Measurements from ENCODE around the gene PHOSPHO2. TPM values are rescaled to one million over a fixed set of nuclear protein-coding genes. Genes with fewer than 3 reads are reported as not detected.

The PHOSPHO2 gene
- total RNA-seq, 1 donor from 2014 or later = 2.4 TPM

- Histone ChIP-seq H3K36me3 (ENCODE audit: control insufficient read depth, insufficient read depth, low read length) (no peaks in the 10 kb centered on the region), H3K4me3 (ENCODE audit: low read depth, low read length) (no peak overlapping the region), H3K27me3 (ENCODE audit: control insufficient read depth, insufficient read depth, low read length) (no peaks in the 10 kb centered on the region)
- DNase-seq (ENCODE audit: low read depth) (no peak), FAIRE-seq (no peak)
- TF ChIP-seq CTCF (IDR thresholded peaks at IDR 0.05; ENCODE audit: insufficient read depth, low read length, severe bottlenecking) = no peak
Observed at GRCh38 chr2:169739351-169739750, 45.1 kb downstream of the PHOSPHO2 start.

GRCh38 chr2:169743549-169743948, 49.3 kb downstream of the PHOSPHO2 start:
- Histone ChIP-seq H3K27me3 (ENCODE audit: control insufficient read depth, insufficient read depth, low read length) (no peaks in the 10 kb centered on the region), H3K36me3 (ENCODE audit: control insufficient read depth, insufficient read depth, low read length) (no peaks in the 10 kb centered on the region), H3K4me3 (ENCODE audit: low read depth, low read length) (no peak overlapping the region)
- DNase-seq (ENCODE audit: low read depth) (no peak), FAIRE-seq (no peak)
- TF ChIP-seq CTCF (IDR thresholded peaks at IDR 0.05; ENCODE audit: insufficient read depth, low read length, severe bottlenecking) = no peak

- TF ChIP-seq CTCF (IDR thresholded peaks at IDR 0.05; ENCODE audit: insufficient read depth, low read length, severe bottlenecking) = no peak
- DNase-seq (ENCODE audit: low read depth) (no peak), FAIRE-seq (no peak)
Observed at GRCh38 chr2:169746240-169746639, 52.0 kb downstream of the PHOSPHO2 start.

GRCh38 chr2:169748319-169748718, 54.0 kb downstream of the PHOSPHO2 start:
- Histone ChIP-seq H3K36me3 (ENCODE audit: control insufficient read depth, insufficient read depth, low read length) (no peaks in the 10 kb centered on the region), H3K27me3 (ENCODE audit: control insufficient read depth, insufficient read depth, low read length) (no peaks in the 10 kb centered on the region), H3K4me3 (ENCODE audit: low read depth, low read length) (no peak overlapping the region)
- FAIRE-seq = no peak
- no peak for TF ChIP-seq CTCF (IDR thresholded peaks at IDR 0.05; ENCODE audit: insufficient read depth, low read length, severe bottlenecking)
- DNase-seq (ENCODE audit: low read depth) = no peak

More at GRCh38 chr2:169746240-169746639, 52.0 kb downstream of the PHOSPHO2 start:
- H3K4me3 ChIP-seq (ENCODE audit: low read depth, low read length) = no peak overlapping the region
- no peaks in the 10 kb centered on the region for H3K27me3 ChIP-seq (ENCODE audit: control insufficient read depth, insufficient read depth, low read length)
- no peaks in the 10 kb centered on the region for H3K36me3 ChIP-seq (ENCODE audit: control insufficient read depth, insufficient read depth, low read length)

Other genes starting within 250 kb of the PHOSPHO2 start
- gene BBS5, start 215.0 kb upstream of the PHOSPHO2 start, total RNA-seq = 1.3 and 3.2 TPM in 2 replicates
- under 0.01 TPM in 1 of 2 replicates, not detected in the other for gene KLHL41, start 184.8 kb upstream of the PHOSPHO2 start, total RNA-seq
- 15.5 and 15.8 TPM in 2 replicates for gene FASTKD1, start 120.6 kb upstream of the PHOSPHO2 start, total RNA-seq
- 14.7 and 23.9 TPM in 2 replicates for gene PPIG, start 110.1 kb upstream of the PHOSPHO2 start, total RNA-seq
- not detected in 2 replicates for gene CFAP210, start 64 bp upstream of the PHOSPHO2 start, total RNA-seq
- 2.1 and 3.7 TPM in 2 replicates for gene KLHL23, start 39.4 kb downstream of the PHOSPHO2 start, total RNA-seq
- gene SSB, start 104.4 kb downstream of the PHOSPHO2 start, total RNA-seq = 62.7 and 72.7 TPM in 2 replicates
- gene METTL5, start 130.4 kb downstream of the PHOSPHO2 start, total RNA-seq = 61.7 and 74.0 TPM in 2 replicates
- gene UBR3, start 133.0 kb downstream of the PHOSPHO2 start, total RNA-seq = 18.4 and 19.8 TPM in 2 replicates